Stimulated activated CD8-positive, alpha-beta memory T cell treated with anti-CD3 and anti-CD28 coated beads, Interleukin-12 subunit alpha, Interleukin-12 subunit beta, amount 100 ng/mL, for 1 hour (primary cell): ENCODE measurements around the gene RAPGEF3.

Experiments used
- DNase-seq: peaks from one replicate; pipeline ENCODE4 v3.0.0-alpha.2; 2020; ENCODE audit warnings: low read depth

Gene RAPGEF3

GRCh38 chr12:47776471-47777143 lies 17.9 kb upstream of the RAPGEF3 start:
- no peak for DNase-seq

DNA sequence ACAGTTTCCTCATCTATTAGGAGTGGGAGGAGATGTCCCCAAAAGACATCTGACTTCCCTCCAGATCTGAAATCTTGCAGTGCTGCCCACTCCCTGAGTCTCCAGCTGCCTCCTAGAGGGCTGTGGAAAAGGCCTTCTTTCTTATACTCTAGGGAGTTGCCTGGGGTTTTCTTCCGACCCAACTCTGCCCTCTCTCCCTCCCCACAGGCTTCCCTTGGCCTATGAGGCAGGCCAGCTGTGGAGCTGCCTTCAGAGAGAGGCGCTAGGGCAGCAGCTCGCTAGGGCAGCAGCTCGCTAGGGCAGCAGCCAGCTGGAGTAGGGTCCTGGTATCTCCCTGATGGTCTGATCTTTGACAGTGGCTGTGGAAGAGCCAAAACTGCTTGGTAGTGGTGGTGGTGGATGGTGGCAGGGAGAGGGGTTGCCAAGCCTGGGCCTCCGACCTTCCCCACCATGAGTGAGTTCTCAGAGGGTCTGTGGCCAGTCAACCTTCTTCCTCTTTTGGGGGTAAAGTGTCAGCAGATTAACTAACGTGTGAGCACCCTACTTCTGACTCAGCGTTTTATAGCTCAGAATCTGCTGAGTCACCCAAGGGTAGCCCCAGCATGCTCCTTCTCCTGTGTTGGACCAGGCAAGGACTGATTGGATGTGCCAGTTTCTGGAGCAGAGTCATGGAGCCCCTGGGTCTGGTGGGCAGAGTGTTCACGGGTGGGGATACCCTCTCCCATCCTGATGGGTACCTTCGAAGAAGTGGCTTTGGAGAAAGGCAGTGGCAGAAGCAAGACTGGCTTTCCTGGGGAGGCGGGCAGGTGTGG lies 16.6 kb upstream of the RAPGEF3 start:
- DNase-seq, result no peak

GRCh38 chr12:47774663-47775062 lies 16.0 kb upstream of the RAPGEF3 start:
- DNase-seq, result no peak

- DNase-seq, result no peak
These were observed 15.3 kb upstream of the RAPGEF3 start for GRCh38 chr12:47773858-47774580.

GRCh38 chr12:47773062-47773857 lies 14.6 kb upstream of the RAPGEF3 start, which contains the start of gene SLC48A1:
TSS of gene SLC48A1 (plus strand) at chr12:47773238. CDS start at chr12:47773305, 67 bp downstream.
- DNase-seq, result peak; percentile 41

DNA sequence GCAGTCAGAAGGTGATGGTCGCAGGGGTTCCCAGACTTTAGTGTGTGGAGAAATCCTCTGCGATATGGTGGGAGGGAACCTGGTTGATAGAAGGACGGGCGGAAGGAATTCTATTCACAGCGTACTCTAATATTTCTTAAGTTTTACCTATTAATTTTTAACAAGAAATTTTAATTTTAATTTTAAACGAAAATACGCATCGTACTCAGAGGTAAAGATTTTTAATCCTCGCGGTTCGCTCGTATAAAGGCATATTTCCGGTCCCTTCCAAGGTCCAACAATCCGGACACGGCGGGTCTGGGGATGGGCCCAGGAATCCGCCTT lies 14.0 kb upstream of the RAPGEF3 start:
- DNase-seq, result no peak

GRCh38 chr12:47772094-47772660 lies 13.5 kb upstream of the RAPGEF3 start:
- DNase-seq, result no peak

DNA sequence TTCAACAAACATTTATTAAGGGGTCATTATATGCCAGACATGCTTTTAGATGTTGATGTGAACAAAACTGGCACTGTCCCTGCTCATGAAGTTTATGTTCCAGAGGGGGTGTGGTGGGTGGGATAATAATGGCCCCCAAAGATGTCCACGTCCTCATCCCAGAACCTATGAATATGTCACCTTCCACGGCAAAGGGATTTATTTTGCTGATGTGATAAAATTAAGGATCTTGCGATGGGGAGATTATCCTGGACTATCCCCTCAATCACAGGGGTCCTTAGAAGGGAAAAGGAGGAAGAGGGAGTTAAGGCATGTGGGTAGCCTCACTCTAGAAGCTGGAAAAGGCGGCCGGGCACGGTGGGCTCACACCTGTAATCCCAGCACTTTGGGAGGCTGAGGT lies 12.6 kb upstream of the RAPGEF3 start:
- no peak for DNase-seq

DNA sequence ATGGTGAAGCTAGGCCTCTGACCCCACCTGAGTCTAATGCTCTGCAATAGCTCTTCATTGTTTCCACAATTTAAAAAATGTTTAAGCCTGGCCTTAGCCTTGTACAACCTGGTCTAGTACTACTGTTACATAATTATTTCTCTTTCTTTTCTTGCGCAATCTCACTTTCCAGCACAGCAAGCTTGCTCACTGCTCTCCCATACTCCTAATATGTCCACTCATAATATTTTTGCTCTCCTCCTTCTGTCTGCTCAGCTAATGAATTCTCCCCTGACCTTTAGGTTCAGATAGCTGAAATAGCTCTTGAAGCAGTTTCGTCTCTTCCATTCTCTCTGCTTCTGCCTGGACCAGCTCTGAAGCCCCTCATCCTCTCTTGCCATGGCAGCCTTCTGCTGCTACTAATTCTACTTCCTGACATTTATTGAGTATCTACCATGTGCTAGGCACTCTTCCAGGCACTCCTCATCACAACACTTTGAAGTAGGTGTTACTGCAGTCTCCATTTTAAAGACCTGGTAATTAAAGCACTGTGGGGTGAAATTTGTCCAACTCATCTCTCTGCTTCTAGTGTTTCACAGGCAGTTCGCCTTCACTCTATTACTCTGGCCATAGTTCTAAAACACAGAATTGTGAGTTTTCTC lies 11.5 kb upstream of the RAPGEF3 start:
- DNase-seq, result no peak

DNA sequence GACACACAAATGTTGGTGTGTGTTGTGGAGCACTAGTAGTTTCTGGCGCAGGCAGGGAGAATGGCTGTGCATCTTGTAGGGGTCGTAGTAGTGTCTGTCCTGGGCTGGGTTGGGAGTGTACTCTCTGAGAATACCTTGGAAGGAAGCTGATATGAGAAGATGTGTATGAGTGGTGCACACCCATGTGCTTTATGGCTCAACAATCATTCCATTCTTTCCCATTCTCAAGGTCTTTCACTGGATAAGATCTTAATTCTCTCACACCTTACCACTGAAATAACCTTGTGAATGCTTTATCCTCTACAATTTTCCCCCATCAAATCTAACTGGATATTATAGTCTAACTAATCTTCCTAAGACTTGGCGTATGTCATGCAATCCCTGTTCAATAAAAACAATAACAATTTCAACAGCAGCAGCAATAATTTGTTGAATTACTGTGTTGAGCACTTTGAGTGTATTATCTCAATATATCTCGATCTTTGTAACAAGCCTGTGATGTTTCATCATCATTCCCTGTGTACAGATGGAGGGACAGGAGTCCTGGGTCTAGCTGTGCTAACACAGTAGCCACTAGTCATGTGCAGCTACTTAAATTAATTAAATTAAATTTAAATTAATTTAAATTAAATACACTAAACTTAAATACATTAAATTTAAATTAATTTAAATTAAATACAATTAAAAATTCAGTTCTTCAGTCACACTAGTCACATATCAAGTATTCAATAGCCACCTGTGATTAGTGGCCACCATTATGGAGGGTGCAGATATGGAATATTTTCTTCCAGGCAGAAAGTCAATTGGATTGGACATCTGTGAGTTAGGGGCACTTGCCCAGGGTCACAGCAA lies 10.8 kb upstream of the RAPGEF3 start:
- no peak for DNase-seq

DNA sequence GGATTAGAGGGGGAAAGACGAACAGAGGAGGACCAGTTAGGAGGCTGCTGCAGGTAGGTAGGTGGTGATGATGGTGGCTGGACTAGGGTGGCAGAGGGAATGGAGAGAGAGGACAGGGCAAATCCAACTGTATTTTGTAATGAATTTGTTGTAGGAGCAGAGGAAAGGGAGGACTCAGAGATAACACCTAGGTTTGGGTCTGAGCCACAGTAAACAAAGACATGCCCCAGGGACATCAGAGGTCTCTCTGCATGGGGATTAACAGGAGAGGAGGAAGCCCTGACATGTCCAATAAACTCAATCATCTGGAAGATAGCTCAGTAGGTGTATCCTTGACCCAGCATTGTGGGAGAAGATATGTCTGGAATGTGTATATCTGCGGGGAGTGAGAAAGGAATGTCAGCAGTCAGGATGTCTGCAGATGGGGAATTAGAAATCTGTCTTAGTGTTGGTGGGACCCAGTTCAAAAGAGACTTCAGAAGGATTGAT lies 9.7 kb upstream of the RAPGEF3 start:
- DNase-seq, result no peak

GRCh38 chr12:47767216-47767724 lies 8.6 kb upstream of the RAPGEF3 start:
- peak; percentile 49 for DNase-seq

GRCh38 chr12:47766502-47767215 lies 8.0 kb upstream of the RAPGEF3 start:
- no peak for DNase-seq

DNA sequence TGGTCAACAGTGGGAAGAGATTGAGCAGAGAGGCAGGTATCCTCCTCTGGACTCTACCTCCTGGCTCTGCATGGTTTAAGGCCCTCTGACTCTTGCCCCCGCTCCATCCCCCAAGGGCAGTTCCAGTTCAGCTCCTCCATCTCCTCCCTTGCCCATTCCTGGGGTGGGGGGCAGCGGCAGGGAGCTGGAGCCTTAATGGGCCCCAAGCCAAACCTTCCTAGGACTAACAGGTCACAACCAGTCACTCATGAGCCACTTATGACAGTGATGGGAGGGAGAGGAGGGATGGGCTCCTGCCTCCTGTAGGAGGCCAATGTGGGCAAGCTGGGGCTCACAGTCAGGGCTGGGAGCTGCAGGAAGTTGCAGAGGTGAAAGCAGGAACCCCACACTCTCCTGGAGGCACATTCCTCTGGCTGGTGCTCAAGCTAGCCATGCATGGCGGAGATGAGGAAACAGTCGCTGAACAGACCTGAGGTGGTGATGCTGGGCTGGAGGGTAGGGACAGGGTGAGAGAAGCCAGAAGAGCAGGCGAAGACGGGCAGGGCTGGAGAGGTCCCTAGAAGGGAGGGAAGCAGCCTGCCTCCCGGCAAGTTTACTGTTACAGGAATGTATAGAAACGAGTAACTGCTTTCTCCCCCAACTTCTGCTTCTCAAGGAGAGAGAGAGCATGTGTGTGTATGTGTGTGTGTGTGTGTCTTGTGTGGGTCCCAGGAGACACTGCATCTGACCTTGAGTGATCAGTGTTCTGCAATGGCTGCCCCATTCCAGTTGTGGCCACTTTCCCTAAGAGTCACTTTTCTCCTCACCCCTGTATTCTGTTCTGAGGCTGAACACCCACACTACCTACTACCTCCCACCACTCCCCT lies 5.0 kb upstream of the RAPGEF3 start:
- DNase-seq, result no peak

DNA sequence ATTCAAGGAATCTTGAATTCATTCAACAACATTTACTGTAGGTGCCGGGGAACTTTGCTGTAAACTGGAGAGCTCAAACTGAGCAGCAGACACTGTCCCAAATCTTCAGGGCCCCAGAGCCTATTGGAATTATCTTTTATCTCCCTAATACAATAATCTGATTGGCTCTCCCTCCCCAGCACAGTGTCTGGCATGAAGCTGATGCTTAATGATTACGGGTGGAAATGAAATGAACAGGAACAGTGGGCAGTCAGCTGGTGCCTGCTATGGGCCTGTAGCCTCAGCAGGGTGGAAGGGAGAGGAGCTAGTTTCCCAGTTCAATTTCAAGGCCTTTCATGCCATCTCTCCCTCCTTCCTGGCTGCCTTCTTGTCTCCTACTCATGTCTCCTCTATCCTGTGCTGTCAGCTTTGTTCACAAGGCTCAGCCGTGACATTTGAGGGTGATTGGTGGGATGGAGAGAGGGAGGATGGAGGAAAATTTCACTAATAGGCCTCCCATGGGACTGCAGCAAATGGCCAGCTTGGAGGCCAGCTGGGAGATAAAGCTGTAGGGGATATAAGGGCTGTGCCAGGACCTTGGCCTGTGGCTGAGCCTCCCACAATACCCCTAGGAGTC lies 4.3 kb upstream of the RAPGEF3 start:
- DNase-seq, result no peak

GRCh38 chr12:47758584-47758833 lies 171 bp downstream of the RAPGEF3 start:
- DNase-seq, result no peak

GRCh38 chr12:47757840-47758583 lies 668 bp downstream of the RAPGEF3 start:
- DNase-seq, result no peak
